Posterior vena cava (tissue), 2 donors: Measurements from ENCODE around the gene SPAG16. TPM values are rescaled to one million over a fixed set of nuclear protein-coding genes. Genes with fewer than 3 reads are reported as not detected.
"Not testable (repeated sequence)": the region's sequence is repeated elsewhere in the genome, so short reads cannot be mapped to it uniquely, and the experiment has no call there.

ENCODE experiments used
- DNase-seq: peaks from one replicate; pipeline ENCODE4 v3.0.0-alpha.2; 2020; ENCODE audit warnings: low spot score
- intact Hi-C, 2 donors: fragments of 100-400 bp; cut with DNase I; formaldehyde crosslinking; loops; one replicate each; pipeline versions ENCODE4 v1.14.1 to v1.14.2; 2022 to 2023
- total RNA-seq, 2 donors: library from RNA; stranded (reverse); fragmentation: NEBNext Ultra II Directional; extraction: Animal tissue kit (Norgen Biotek cat#: 25700); gene quantifications; one replicate each; pipeline ENCODE4 v1.2.1, GENCODE V29; 2021
- donor health status: DM: yes; HTN: yes; CAD: no.
- donor health status: DM: yes; HTN: yes; CAD: no.

The SPAG16 gene
- total RNA-seq, 2 donors from 2014 or later = 23.0 to 28.8 TPM

- no peak for DNase-seq
- intact Hi-C loops = no loop called here
Observed at GRCh38 chr2:213320604-213321003, 36.3 kb downstream of the SPAG16 start.

- intact Hi-C loops = no loop called here
- no peak for DNase-seq
Observed at GRCh38 chr2:213336253-213336770, 52.0 kb downstream of the SPAG16 start.

GRCh38 chr2:213353419-213353818 lies 69.2 kb downstream of the SPAG16 start:
- DNase-seq = no peak
- intact Hi-C loops = no loop called here

GRCh38 chr2:213376644-213377043 lies 92.4 kb downstream of the SPAG16 start:
- DNase-seq = no peak
- intact Hi-C loops = no loop called here

- intact Hi-C loops, DNase-seq: not testable (repeated sequence)
Observed at GRCh38 chr2:213407027-213407426, 122.8 kb downstream of the SPAG16 start.

- DNase-seq, intact Hi-C loops: not testable (repeated sequence)
Observed at GRCh38 chr2:213408426-213409070, 124.3 kb downstream of the SPAG16 start.

- DNase-seq, intact Hi-C loops: not testable (repeated sequence)
Observed at GRCh38 chr2:213410687-213411086, 126.4 kb downstream of the SPAG16 start.

- intact Hi-C loops = no loop called here
Observed at GRCh38 chr2:213411582-213412289, 127.5 kb downstream of the SPAG16 start.

GRCh38 chr2:213415093-213415492 lies 130.8 kb downstream of the SPAG16 start:
- intact Hi-C loops = no loop called here
- DNase-seq = no peak

More at GRCh38 chr2:213411582-213412289, 127.5 kb downstream of the SPAG16 start:
- DNase-seq = no peak

GRCh38 chr2:213416832-213417231 lies 132.6 kb downstream of the SPAG16 start:
- DNase-seq = no peak

GRCh38 chr2:213419980-213420379 lies 135.7 kb downstream of the SPAG16 start:
- intact Hi-C loops = no loop called here

More at GRCh38 chr2:213416832-213417231, 132.6 kb downstream of the SPAG16 start:
- intact Hi-C loops = no loop called here

GRCh38 chr2:213420828-213421385 lies 136.6 kb downstream of the SPAG16 start:
- DNase-seq = no peak
- intact Hi-C loops = no loop called here

More at GRCh38 chr2:213419980-213420379, 135.7 kb downstream of the SPAG16 start:
- DNase-seq = no peak

- intact Hi-C loops = no loop called here
Observed at GRCh38 chr2:213422211-213422610, 137.9 kb downstream of the SPAG16 start.

GRCh38 chr2:213425618-213426017 lies 141.4 kb downstream of the SPAG16 start:
- no peak for DNase-seq
- intact Hi-C loops = no loop called here

More at GRCh38 chr2:213422211-213422610, 137.9 kb downstream of the SPAG16 start:
- no peak for DNase-seq

- DNase-seq = no peak
Observed at GRCh38 chr2:213429516-213429915, 145.3 kb downstream of the SPAG16 start.

GRCh38 chr2:213443921-213444320 lies 159.7 kb downstream of the SPAG16 start:
- intact Hi-C loops = no loop called here
- no peak for DNase-seq

More at GRCh38 chr2:213429516-213429915, 145.3 kb downstream of the SPAG16 start:
- intact Hi-C loops = no loop called here

- no peak for DNase-seq
- intact Hi-C loops = no loop called here
Observed at GRCh38 chr2:213451542-213452239, 167.4 kb downstream of the SPAG16 start.

- no peak for DNase-seq
- intact Hi-C loops = no loop called here
Observed at GRCh38 chr2:213455316-213456008, 171.2 kb downstream of the SPAG16 start.

GRCh38 chr2:213475433-213475832 lies 191.2 kb downstream of the SPAG16 start:
- intact Hi-C loops = no loop called here
- no peak for DNase-seq
